Hepatocyte (in vitro differentiated cells): ENCODE measurements around the gene HAUS7. TPM values are rescaled to one million over a fixed set of nuclear protein-coding genes. Genes with fewer than 3 reads are reported as not detected.

ENCODE experiments used
- DNase-seq: peaks from one replicate; pipeline ENCODE4 v3.0.0-alpha.2; 2016; ENCODE audit warnings: low spot score
- H2AFZ ChIP-seq: fragments of 200-600 bp; sonication (generic); 2 replicates; pipeline ENCODE4 v1.6.0; 2016; ENCODE audit warnings: antibody characterized with exemption, mild to moderate bottlenecking
- H3K27ac ChIP-seq: fragments of 200-600 bp; sonication (generic); 2 replicates; pipeline ENCODE4 v1.5.1; 2016; ENCODE audit warnings: mild to moderate bottlenecking
- H3K27me3 ChIP-seq: fragments of 200-600 bp; sonication (generic); 2 replicates; pipeline ENCODE4 v1.6.1; 2016
- H3K36me3 ChIP-seq: fragments of 200-600 bp; sonication (generic); replicated peaks from 2 replicates; pipeline ENCODE4 v1.5.1; 2016; ENCODE audit warnings: low read depth; ENCODE audit not compliant: insufficient read depth
- H3K4me1 ChIP-seq: fragments of 200-600 bp; sonication (generic); 2 replicates; pipeline ENCODE4 v1.5.1; 2016; ENCODE audit warnings: mild to moderate bottlenecking, moderate library complexity; ENCODE audit not compliant: insufficient read depth
- H3K4me2 ChIP-seq: fragments of 200-600 bp; sonication (generic); 2 replicates; pipeline ENCODE4 v1.6.0; 2016
- H3K4me3 ChIP-seq: fragments of 200-600 bp; sonication (generic); 2 replicates; pipeline ENCODE4 v1.5.1; 2016; ENCODE audit warnings: mild to moderate bottlenecking
- H3K79me2 ChIP-seq: fragments of 200-600 bp; sonication (generic); 2 replicates; pipeline ENCODE4 v1.6.0; 2017; ENCODE audit warnings: mild to moderate bottlenecking
- H3K9me2 ChIP-seq: fragments of 200-600 bp; sonication (generic); replicated peaks from 2 replicates; pipeline ENCODE4 v1.6.0; 2017; ENCODE audit warnings: mild to moderate bottlenecking; ENCODE audit not compliant: insufficient read depth
- H3K9me3 ChIP-seq: fragments of 200-600 bp; sonication (generic); 2 replicates; pipeline ENCODE4 v1.5.1; 2016; ENCODE audit warnings: low read depth, mild to moderate bottlenecking
- H4K20me1 ChIP-seq: fragments of 200-600 bp; sonication (generic); 2 replicates; pipeline ENCODE4 v1.6.0; 2016; ENCODE audit warnings: mild to moderate bottlenecking; ENCODE audit not compliant: insufficient read depth, poor library complexity, severe bottlenecking
- EZH2 ChIP-seq: fragments of 200-600 bp; sonication (generic); IDR thresholded peaks from 2 replicates; pipeline ENCODE4 v1.6.1; 2016; ENCODE audit warnings: antibody characterized with exemption, mild to moderate bottlenecking, borderline replicate concordance
- EZH2phosphoT487 ChIP-seq: fragments of 200-600 bp; sonication (generic); IDR thresholded peaks from one replicate; pipeline ENCODE4 v1.6.1; 2018; ENCODE audit warnings: antibody characterized with exemption, mild to moderate bottlenecking, low read depth, moderate library complexity; ENCODE audit not compliant: unreplicated experiment, severe bottlenecking
- WGBS: methylation state at CpG from one replicate; pipeline ENCODE4 v1.1.6; 2016; ENCODE audit warnings: low lambda C conversion rate; ENCODE audit errors: missing lambda C conversion rate; 5-methylcytosine and 5-hydroxymethylcytosine counted together
- polyA plus RNA-seq: library from polyadenylated mRNA; unstranded; fragments of >200 nt; fragmentation: Nextera tagmentation; extraction: Ambion mirVana; gene quantifications from 2 replicates; pipeline ENCODE4 v1.2.1, GENCODE V29; 2016
- total RNA-seq: library from RNA; depleted of rRNA; stranded (reverse); fragments of >200 nt; gene quantifications from 2 replicates; pipeline ENCODE4 v1.2.3, GENCODE V29; 2014
- TF ChIP-seq, protein P1 (sequence below): fragments of 200-600 bp; sonication (generic); IDR thresholded peaks from 2 replicates; pipeline ENCODE4 v1.5.1; 2016; ENCODE audit warnings: antibody characterized with exemption, mild to moderate bottlenecking; ENCODE audit not compliant: poor library complexity

Gene HAUS7
- total and polyA plus RNA-seq, 2 experiments from 2014 or later: 17.5 to 23.1 TPM

DNA sequence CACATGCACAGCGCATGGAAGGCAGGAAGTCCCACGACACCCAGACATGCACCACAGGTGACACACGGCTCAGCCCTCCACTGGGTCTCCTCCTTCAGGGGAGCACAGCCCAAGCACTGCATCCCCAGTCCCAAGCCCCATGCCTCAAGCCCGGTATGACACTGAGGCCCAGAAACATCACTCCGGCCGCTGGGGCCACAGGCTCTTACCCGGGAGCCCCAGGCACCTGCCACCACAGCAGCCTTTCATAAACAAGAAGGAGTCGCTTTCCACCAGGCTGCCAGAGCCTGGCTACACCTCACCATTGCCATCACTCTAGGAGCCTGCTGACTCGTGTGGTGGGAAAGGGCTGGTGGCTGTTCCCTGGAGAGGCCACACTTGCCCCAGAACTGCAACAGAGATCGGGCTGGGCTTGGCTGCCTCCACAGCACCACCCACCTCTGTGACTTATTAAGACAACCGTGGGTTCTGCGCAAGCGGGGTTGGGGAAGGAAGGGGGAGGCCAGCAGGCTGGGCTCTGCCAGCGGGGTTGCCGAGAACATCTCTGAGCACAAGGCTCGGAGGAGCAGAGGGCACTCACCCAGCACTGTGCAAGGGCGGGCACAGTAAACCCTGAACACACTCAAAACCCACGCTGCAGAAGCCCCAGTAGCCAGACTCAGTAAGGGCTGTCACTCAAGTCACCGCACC is 4.5 kb downstream of the HAUS7 start:
- H2AFZ ChIP-seq: no peak overlapping the region
- no peak for DNase-seq
- H4K20me1 ChIP-seq: no peaks in the 10 kb centered on the region
- no peak overlapping the region for H3K4me2 ChIP-seq
- H3K27ac ChIP-seq: no peak overlapping the region
- H3K9me2 ChIP-seq: no peaks in the 10 kb centered on the region
- H3K9me3 ChIP-seq: no peaks in the 10 kb centered on the region
- H3K4me1 ChIP-seq: no peaks in the 10 kb centered on the region
- H3K27me3 ChIP-seq: no peaks in the 10 kb centered on the region
- H3K79me2 ChIP-seq: peaks cover 4% of the 10 kb centered on the region
- no peak for TF ChIP-seq EZH2phosphoT487
- H3K4me3 ChIP-seq: no peak overlapping the region
- 81% methylated on average over 18 of the region's 19 CpGs for WGBS
- no peaks in the 10 kb centered on the region for H3K36me3 ChIP-seq

DNA sequence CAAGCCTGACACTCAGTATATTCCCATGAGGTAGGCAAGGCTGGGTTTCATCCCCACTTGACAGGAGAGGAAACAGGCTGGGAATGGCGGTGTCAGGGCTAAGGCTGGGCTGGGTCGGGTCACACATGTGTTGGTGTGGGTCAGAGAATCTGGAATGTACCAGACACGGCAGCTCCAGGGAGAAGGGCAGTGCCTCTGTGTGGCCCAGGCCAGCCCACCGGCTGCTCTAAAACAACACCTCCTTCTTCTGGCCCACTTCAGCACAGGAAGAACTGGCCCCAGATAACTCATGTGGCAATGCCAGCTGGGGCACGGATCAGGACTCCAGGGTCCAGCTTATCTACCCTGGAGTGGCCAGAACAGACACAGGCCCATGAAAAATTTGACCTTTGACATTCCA is 6.3 kb downstream of the HAUS7 start:
- Histone ChIP-seq H3K9me2 (no peaks in the 10 kb centered on the region), H3K4me3 (no peak overlapping the region), H3K79me2 (no peaks in the 10 kb centered on the region), H3K27ac (no peak overlapping the region), H3K27me3 (no peaks in the 10 kb centered on the region), H2AFZ (no peak overlapping the region), H3K4me2 (no peak overlapping the region), H4K20me1 (no peaks in the 10 kb centered on the region), H3K9me3 (no peaks in the 10 kb centered on the region), H3K36me3 (no peaks in the 10 kb centered on the region), H3K4me1 (no peaks in the 10 kb centered on the region)
- TF ChIP-seq, protein P1, sequence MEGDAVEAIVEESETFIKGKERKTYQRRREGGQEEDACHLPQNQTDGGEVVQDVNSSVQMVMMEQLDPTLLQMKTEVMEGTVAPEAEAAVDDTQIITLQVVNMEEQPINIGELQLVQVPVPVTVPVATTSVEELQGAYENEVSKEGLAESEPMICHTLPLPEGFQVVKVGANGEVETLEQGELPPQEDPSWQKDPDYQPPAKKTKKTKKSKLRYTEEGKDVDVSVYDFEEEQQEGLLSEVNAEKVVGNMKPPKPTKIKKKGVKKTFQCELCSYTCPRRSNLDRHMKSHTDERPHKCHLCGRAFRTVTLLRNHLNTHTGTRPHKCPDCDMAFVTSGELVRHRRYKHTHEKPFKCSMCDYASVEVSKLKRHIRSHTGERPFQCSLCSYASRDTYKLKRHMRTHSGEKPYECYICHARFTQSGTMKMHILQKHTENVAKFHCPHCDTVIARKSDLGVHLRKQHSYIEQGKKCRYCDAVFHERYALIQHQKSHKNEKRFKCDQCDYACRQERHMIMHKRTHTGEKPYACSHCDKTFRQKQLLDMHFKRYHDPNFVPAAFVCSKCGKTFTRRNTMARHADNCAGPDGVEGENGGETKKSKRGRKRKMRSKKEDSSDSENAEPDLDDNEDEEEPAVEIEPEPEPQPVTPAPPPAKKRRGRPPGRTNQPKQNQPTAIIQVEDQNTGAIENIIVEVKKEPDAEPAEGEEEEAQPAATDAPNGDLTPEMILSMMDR: no peak
- no peak for TF ChIP-seq EZH2
- TF ChIP-seq EZH2phosphoT487: no peak
- no peak for DNase-seq
- WGBS: 67% methylated on average over 5 of the region's 5 CpGs

GRCh38 chrX:153463556-153463955 is 6.8 kb downstream of the HAUS7 start:
- no peak for TF ChIP-seq EZH2
- no peak for TF ChIP-seq EZH2phosphoT487
- H3K9me3 ChIP-seq: no peaks in the 10 kb centered on the region
- no peaks in the 10 kb centered on the region for H3K4me1 ChIP-seq
- H3K27me3 ChIP-seq: no peaks in the 10 kb centered on the region
- no peak overlapping the region for H3K4me2 ChIP-seq
- no peaks in the 10 kb centered on the region for H3K36me3 ChIP-seq
- H2AFZ ChIP-seq: no peak overlapping the region
- H3K79me2 ChIP-seq: no peaks in the 10 kb centered on the region
- no peak overlapping the region for H3K4me3 ChIP-seq
- DNase-seq: no peak
- H3K9me2 ChIP-seq: no peaks in the 10 kb centered on the region
- H3K27ac ChIP-seq: no peak overlapping the region
- no peaks in the 10 kb centered on the region for H4K20me1 ChIP-seq
- 79% methylated on average over 12 of the region's 12 CpGs for WGBS

- H3K9me3 ChIP-seq: no peaks in the 10 kb centered on the region
- no peak for DNase-seq
- no peaks in the 10 kb centered on the region for H3K36me3 ChIP-seq
- TF ChIP-seq EZH2phosphoT487 (no peak), EZH2 (no peak)
- TF ChIP-seq, protein P1: no peak
- H2AFZ ChIP-seq: no peak overlapping the region
- no peak overlapping the region for H3K4me2 ChIP-seq
- no peak overlapping the region for H3K27ac ChIP-seq
- H3K79me2 ChIP-seq: no peaks in the 10 kb centered on the region
- H3K27me3 ChIP-seq: no peaks in the 10 kb centered on the region
- H3K9me2 ChIP-seq: no peaks in the 10 kb centered on the region
- no peaks in the 10 kb centered on the region for H4K20me1 ChIP-seq
- 70% methylated on average over 6 of the region's 6 CpGs for WGBS
- no peaks in the 10 kb centered on the region for H3K4me1 ChIP-seq
- H3K4me3 ChIP-seq: no peak overlapping the region
These were observed 7.3 kb downstream of the HAUS7 start for GRCh38 chrX:153463031-153463430.
